CD4-positive, alpha-beta T cell (primary cell): Measurements from ENCODE around the gene SET. TPM values are rescaled to one million over a fixed set of nuclear protein-coding genes. Genes with fewer than 3 reads are reported as not detected.
A peak's percentile ranks its signal among the peaks of the same experiment; 100 is the strongest.

Experiments
- ATAC-seq: fragments of 200-7000 bp; cut with Tn5 transposase; one replicate; pipeline ENCODE4 v1.10.0; 2022; ENCODE audit warnings: mild to moderate bottlenecking; ENCODE audit not compliant: poor library complexity
- CTCF ChIA-PET: fragments of 350-600 bp; sonication (Branson Sonifier 250); formaldehyde crosslinking; loops from one replicate; lab custom pipeline; 2021; ENCODE audit warnings: antibody characterized with exemption, inconsistent platforms; lab: Charles Lee
- POLR2A ChIA-PET: fragments of 350-600 bp; sonication (Branson Sonifier 250); formaldehyde crosslinking; loops from one replicate; lab custom pipeline; 2021; ENCODE audit warnings: antibody characterized with exemption, inconsistent platforms; lab: Charles Lee
- DNase-seq, 14 experiments: peaks; one replicate each; pipeline ENCODE4 v3.0.0-alpha.2; 2013 to 2020; ENCODE audit warnings: mixed read lengths in 2 of 14
- H3K27ac ChIP-seq, 2 donors: one replicate each; pipeline versions ENCODE4 v1.5.1 to v1.7.0; 2013; ENCODE audit warnings: low read length in 2 of 2, low read depth in 1 of 2, mild to moderate bottlenecking in 1 of 2
- H3K27me3 ChIP-seq, 2 experiments: 1 replicate in 1 of 2; 2 replicates in 1 of 2; pipeline versions ENCODE4 v1.6.1 to v1.7.0; 2013; ENCODE audit warnings: low read length in 2 of 2, control low read depth in 1 of 2, mild to moderate bottlenecking in 1 of 2, moderate library complexity in 1 of 2; ENCODE audit not compliant: insufficient read depth in 2 of 2, control insufficient read depth in 1 of 2
- H3K36me3 ChIP-seq: one replicate; pipeline ENCODE4 v1.6.1; 2013; ENCODE audit warnings: low read length, control low read depth; ENCODE audit not compliant: insufficient read depth
- H3K4me1 ChIP-seq: one replicate; pipeline ENCODE4 v1.6.1; 2013; ENCODE audit warnings: low read length, control low read depth; ENCODE audit not compliant: insufficient read depth
- H3K4me3 ChIP-seq: one replicate; pipeline ENCODE4 v1.5.1; 2013; ENCODE audit warnings: mild to moderate bottlenecking, low read length, moderate library complexity
- H3K9me3 ChIP-seq, 2 experiments: 1 replicate in 1 of 2; 2 replicates in 1 of 2; pipeline versions ENCODE4 v1.6.1 to v1.7.0; 2013; ENCODE audit warnings: low read length in 2 of 2, mild to moderate bottlenecking in 2 of 2, control low read depth in 1 of 2, moderate library complexity in 1 of 2; ENCODE audit not compliant: control insufficient read depth in 1 of 2, insufficient read depth in 1 of 2
- H3K27ac Mint-ChIP-seq: one replicate; pipeline ENCODE4 v1.8.0; 2020; ENCODE audit warnings: mixed read lengths
- H3K27me3 Mint-ChIP-seq: one replicate; pipeline ENCODE4 v1.8.0; 2021; ENCODE audit warnings: mixed read lengths
- H3K36me3 Mint-ChIP-seq: one replicate; pipeline ENCODE4 v1.8.0; 2021; ENCODE audit warnings: low read depth, mixed read lengths
- H3K4me1 Mint-ChIP-seq: one replicate; pipeline ENCODE4 v1.8.0; 2021; ENCODE audit warnings: low read depth, mixed read lengths
- H3K4me3 Mint-ChIP-seq: one replicate; pipeline ENCODE4 v1.8.0; 2020; ENCODE audit warnings: mild to moderate bottlenecking, mixed read lengths
- H3K9me3 Mint-ChIP-seq: one replicate; pipeline ENCODE4 v1.8.0; 2020; ENCODE audit warnings: mixed read lengths
- intact Hi-C, 2 experiments: fragments of 100-400 bp; cut with DNase I in 1 of 2; cut with micrococcal nuclease in 1 of 2; formaldehyde crosslinking; loops; one replicate each; pipeline versions ENCODE4 v1.15.1 to v1.9.0; 2023 to 2025; cut with DNase I, micrococcal nuclease
- total RNA-seq, 174 experiments: library from RNA in 2 of 174; stranded (reverse) in 2 of 174; gene quantifications; one replicate each; pipeline ENCODE4 v1.2.3 and lab custom pipeline; 2021 to 2026
- TF ChIP-seq, protein P1 (sequence below): fragments of 200-600 bp; IDR thresholded peaks from one replicate; pipeline ENCODE4 v1.8.0; 2022; ENCODE audit warnings: antibody characterized with exemption, mild to moderate bottlenecking

The SET gene
- total RNA-seq, 2 experiments from 2014 or later: 228 to 241 TPM

DNA sequence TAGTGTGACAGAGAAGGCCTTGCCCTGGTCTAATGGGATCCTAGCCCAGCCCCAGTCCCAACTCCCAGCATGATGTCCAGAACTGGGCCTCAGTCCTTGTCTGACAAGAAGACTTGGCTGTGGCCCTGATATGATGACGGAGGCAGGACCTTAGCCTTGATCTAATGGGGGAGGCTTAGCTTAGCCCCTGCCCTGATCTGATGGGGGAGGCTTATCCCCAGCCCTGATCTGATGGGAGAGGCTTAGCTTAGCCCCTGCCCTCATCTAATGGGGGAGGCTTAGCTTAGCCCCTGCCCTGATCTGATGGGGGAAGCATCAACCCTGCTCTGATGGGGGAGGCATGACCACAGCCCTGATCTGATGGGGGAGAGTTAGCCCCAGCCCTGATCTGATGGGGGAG is 17.0 kb downstream of the SET start:
- Histone ChIP-seq H3K27ac (no peak overlapping the region), H3K36me3 (no peaks in the 10 kb centered on the region), H3K4me3 (no peak overlapping the region), H3K9me3 (peaks cover 0 to 3% of the 10 kb centered on the region in 2 experiments), H3K4me1 (peaks cover 20% of the 10 kb centered on the region), H3K27me3 (no peaks in the 10 kb centered on the region)
- intact Hi-C loops: no loop called here
- TF ChIP-seq, protein P1, sequence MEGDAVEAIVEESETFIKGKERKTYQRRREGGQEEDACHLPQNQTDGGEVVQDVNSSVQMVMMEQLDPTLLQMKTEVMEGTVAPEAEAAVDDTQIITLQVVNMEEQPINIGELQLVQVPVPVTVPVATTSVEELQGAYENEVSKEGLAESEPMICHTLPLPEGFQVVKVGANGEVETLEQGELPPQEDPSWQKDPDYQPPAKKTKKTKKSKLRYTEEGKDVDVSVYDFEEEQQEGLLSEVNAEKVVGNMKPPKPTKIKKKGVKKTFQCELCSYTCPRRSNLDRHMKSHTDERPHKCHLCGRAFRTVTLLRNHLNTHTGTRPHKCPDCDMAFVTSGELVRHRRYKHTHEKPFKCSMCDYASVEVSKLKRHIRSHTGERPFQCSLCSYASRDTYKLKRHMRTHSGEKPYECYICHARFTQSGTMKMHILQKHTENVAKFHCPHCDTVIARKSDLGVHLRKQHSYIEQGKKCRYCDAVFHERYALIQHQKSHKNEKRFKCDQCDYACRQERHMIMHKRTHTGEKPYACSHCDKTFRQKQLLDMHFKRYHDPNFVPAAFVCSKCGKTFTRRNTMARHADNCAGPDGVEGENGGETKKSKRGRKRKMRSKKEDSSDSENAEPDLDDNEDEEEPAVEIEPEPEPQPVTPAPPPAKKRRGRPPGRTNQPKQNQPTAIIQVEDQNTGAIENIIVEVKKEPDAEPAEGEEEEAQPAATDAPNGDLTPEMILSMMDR: no peak
- ATAC-seq (no peak), DNase-seq (peak in 1 of 14 experiments; percentile 11)
- no peak overlapping the region for H3K4me3 Mint-ChIP-seq
- H3K4me1 Mint-ChIP-seq: peaks cover 11% of the 10 kb centered on the region
- H3K27me3 Mint-ChIP-seq: no peaks in the 10 kb centered on the region
- ChIA-PET POLR2A (no interaction called here), CTCF (interaction anchor here (0.5 kb wide), 2 partner anchors 159 to 258 kb away, joined by 3 read pairs; no protein-coding TSS in a partner anchor)
- H3K27ac Mint-ChIP-seq: no peak overlapping the region
- H3K36me3 Mint-ChIP-seq: no peaks in the 10 kb centered on the region
- H3K9me3 Mint-ChIP-seq: no peaks in the 10 kb centered on the region

DNA sequence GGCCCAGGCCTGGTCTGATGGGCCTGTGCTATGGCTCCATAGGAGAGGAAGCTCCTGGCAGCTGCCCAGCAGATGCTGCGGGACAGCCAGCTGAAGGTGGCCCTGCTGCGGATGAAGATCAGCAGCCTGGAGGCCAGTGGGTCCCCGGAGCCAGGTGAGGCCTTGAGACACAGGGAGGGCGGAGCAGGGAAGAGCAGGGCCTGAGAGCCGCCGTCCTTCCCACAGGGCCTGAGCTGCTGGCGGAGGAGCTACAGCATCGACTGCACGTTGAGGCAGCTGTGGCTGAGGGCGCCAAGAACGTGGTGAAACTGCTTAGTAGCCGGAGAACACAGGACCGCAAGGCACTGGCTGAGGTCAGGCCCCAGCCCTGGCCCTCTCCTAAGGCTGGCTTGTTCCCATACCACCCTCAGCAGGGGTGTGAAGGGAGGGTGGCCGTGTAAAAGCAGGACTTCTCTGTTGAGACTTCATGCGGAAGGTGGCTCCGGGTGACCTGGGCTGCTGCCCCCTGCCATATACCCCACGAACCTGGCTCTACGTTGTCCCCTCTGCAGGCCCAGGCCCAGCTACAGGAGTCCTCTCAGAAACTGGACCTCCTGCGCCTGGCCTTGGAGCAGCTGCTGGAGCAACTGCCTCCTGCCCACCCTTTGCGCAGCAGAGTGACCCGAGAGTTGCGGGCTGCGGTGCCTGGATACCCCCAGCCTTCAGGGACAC is 17.8 kb downstream of the SET start:
- no peaks in the 10 kb centered on the region for H3K27me3 Mint-ChIP-seq
- POLR2A ChIA-PET: no interaction called here

DNA sequence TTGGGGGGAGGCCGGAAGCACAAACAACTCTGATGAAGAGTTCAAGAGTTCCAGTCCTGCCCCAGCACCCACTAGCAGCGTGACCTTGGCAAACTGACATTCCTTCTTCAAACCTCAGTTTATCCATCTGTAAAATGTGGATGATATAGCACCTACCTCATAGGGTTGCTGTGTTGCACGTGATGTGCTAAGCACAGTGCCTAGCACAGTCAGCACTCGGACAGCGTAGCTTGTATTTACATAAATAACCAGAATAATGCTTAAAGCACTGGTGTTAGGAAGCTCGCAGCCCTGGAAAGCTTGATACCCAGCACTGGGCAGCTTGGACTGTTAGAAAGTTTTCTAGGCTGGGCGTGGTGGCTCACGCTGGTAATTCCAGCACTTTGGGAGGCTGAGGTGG is 18.4 kb downstream of the SET start:
- Mint-ChIP-seq H3K9me3 (no peaks in the 10 kb centered on the region), H3K4me1 (peaks cover 6% of the 10 kb centered on the region), H3K27me3 (no peaks in the 10 kb centered on the region), H3K4me3 (no peak overlapping the region), H3K36me3 (no peaks in the 10 kb centered on the region), H3K27ac (no peak overlapping the region)
- H3K4me1 ChIP-seq: peaks cover 9% of the 10 kb centered on the region
- H3K36me3 ChIP-seq: no peaks in the 10 kb centered on the region
- no peak overlapping the region for H3K27ac ChIP-seq
- no peaks in the 10 kb centered on the region for H3K27me3 ChIP-seq
- ATAC-seq (no peak), DNase-seq (no peak)
- intact Hi-C loops: no loop called here
- H3K9me3 ChIP-seq: peaks cover 0 to 3% of the 10 kb centered on the region in 2 experiments
- H3K4me3 ChIP-seq: no peak overlapping the region
- ChIA-PET CTCF (no interaction called here), POLR2A (no interaction called here)
- TF ChIP-seq, protein P1: no peak

More for the DNA sequence above, 17.8 kb downstream of the SET start:
- Mint-ChIP-seq H3K4me1 (peaks cover 11% of the 10 kb centered on the region), H3K36me3 (no peaks in the 10 kb centered on the region), H3K27ac (no peak overlapping the region), H3K9me3 (no peaks in the 10 kb centered on the region), H3K4me3 (no peak overlapping the region)
- CTCF ChIA-PET: interaction anchor here (0.5 kb wide), 1 partner anchor 160 kb away, joined by 3 read pairs; no protein-coding TSS in a partner anchor
- intact Hi-C loops: no loop called here
- no peak overlapping the region for H3K4me3 ChIP-seq
- H3K4me1 ChIP-seq: peaks cover 14% of the 10 kb centered on the region
- TF ChIP-seq, protein P1: no peak
- no peaks in the 10 kb centered on the region for H3K27me3 ChIP-seq
- ATAC-seq: no peak
- H3K9me3 ChIP-seq: peaks cover 0 to 3% of the 10 kb centered on the region in 2 experiments
- H3K36me3 ChIP-seq: no peaks in the 10 kb centered on the region
- no peak for DNase-seq
- H3K27ac ChIP-seq: no peak overlapping the region
